ENCODE measurements around the gene PDLIM3.

- TF ChIP-seq, protein P1, sequence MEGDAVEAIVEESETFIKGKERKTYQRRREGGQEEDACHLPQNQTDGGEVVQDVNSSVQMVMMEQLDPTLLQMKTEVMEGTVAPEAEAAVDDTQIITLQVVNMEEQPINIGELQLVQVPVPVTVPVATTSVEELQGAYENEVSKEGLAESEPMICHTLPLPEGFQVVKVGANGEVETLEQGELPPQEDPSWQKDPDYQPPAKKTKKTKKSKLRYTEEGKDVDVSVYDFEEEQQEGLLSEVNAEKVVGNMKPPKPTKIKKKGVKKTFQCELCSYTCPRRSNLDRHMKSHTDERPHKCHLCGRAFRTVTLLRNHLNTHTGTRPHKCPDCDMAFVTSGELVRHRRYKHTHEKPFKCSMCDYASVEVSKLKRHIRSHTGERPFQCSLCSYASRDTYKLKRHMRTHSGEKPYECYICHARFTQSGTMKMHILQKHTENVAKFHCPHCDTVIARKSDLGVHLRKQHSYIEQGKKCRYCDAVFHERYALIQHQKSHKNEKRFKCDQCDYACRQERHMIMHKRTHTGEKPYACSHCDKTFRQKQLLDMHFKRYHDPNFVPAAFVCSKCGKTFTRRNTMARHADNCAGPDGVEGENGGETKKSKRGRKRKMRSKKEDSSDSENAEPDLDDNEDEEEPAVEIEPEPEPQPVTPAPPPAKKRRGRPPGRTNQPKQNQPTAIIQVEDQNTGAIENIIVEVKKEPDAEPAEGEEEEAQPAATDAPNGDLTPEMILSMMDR (IDR thresholded peaks at IDR 0.05): no peak
- no peak for TF ChIP-seq POLR2A (IDR thresholded peaks at IDR 0.05)
Measured at GRCh38 chr4:185514182-185514697, 21.1 kb downstream of the PDLIM3 start.

Data from testis (tissue), 2 donors.